ENCODE results near the gene DPP9. TPM values are rescaled to one million over a fixed set of nuclear protein-coding genes. Genes with fewer than 3 reads are reported as not detected.

Gene DPP9
- total and polyA plus RNA-seq, 2 of the 13 experiments (the other 11 are each of a cell fraction or from before 2014, with no cell fraction given) = 8.4 to 25.8 TPM

- TF ChIP-seq ZNF30 (CRISPR knock-in tag; IDR thresholded peaks at IDR 0.05) (no peak), ZNF264 (CRISPR knock-in tag; IDR thresholded peaks at IDR 0.05) (no peak), AGO2 (optimal IDR thresholded peaks at IDR 0.05; ENCODE audit: low read depth, low read length) (no peak), ZNF564 (CRISPR knock-in tag; IDR thresholded peaks at IDR 0.05) (no peak), THAP11 (CRISPR knock-in tag; IDR thresholded peaks at IDR 0.05) (no peak), HOXA9 (CRISPR knock-in tag; IDR thresholded peaks at IDR 0.05; ENCODE audit: borderline replicate concordance) (no peak), YEATS2 (CRISPR knock-in tag; IDR thresholded peaks at IDR 0.05; ENCODE audit: borderline replicate concordance) (no peak), ZNF121 (CRISPR knock-in tag; IDR thresholded peaks at IDR 0.05) (0 out of 2 replicates have a peak, but pooled peaks have one; percentile 6), ZFP36 (IDR thresholded peaks at IDR 0.05; ENCODE audit: borderline replicate concordance, low read depth, low read length, partially characterized antibody) (peak; percentile 95), ZFP91 (CRISPR knock-in tag; IDR thresholded peaks at IDR 0.05; ENCODE audit: borderline replicate concordance) (peak; percentile 59), SCMH1 (CRISPR knock-in tag; IDR thresholded peaks at IDR 0.05; ENCODE audit: borderline replicate concordance) (no peak), ZNF432 (CRISPR knock-in tag; IDR thresholded peaks at IDR 0.05; ENCODE audit: borderline replicate concordance) (no peak), ZNF709 (CRISPR knock-in tag; IDR thresholded peaks at IDR 0.05) (no peak), ZNF878 (CRISPR knock-in tag; IDR thresholded peaks at IDR 0.05) (no peak), GPN1 (CRISPR knock-in tag; IDR thresholded peaks at IDR 0.05; ENCODE audit: borderline replicate concordance) (no peak), NFKBIZ (CRISPR knock-in tag; IDR thresholded peaks at IDR 0.05) (no peak), ZNF260 (CRISPR knock-in tag; IDR thresholded peaks at IDR 0.05; ENCODE audit: borderline replicate concordance, low read depth) (no peak), DNMT3B (CRISPR knock-in tag; conservative IDR thresholded peaks at IDR 0.05) (no peak), ZNF232 (CRISPR knock-in tag; IDR thresholded peaks at IDR 0.05; ENCODE audit: borderline replicate concordance) (no peak), ZNF33B (CRISPR knock-in tag; IDR thresholded peaks at IDR 0.05) (no peak), TBL1XR1 (IDR thresholded peaks at IDR 0.05; ENCODE audit: borderline replicate concordance, low read length, partially characterized antibody) (no peak), KDM1A (CRISPR knock-in tag; IDR thresholded peaks at IDR 0.05) (peak; percentile 97), ZNF737 (CRISPR knock-in tag; IDR thresholded peaks at IDR 0.05; ENCODE audit: borderline replicate concordance) (no peak), ZNF235 (CRISPR knock-in tag; IDR thresholded peaks at IDR 0.05; ENCODE audit: borderline replicate concordance) (no peak), RXRA (CRISPR knock-in tag; IDR thresholded peaks at IDR 0.05) (no peak), GABPB1 (CRISPR knock-in tag; IDR thresholded peaks at IDR 0.05) (no peak), TFDP1 (CRISPR knock-in tag; IDR thresholded peaks at IDR 0.05; ENCODE audit: borderline replicate concordance) (no peak), HDAC2 (CRISPR knock-in tag; IDR thresholded peaks at IDR 0.05) (peak; percentile 53; the same call in 1 of the 2 replicates), ZNF850 (CRISPR knock-in tag; conservative IDR thresholded peaks at IDR 0.05) (no peak), KLF11 (CRISPR knock-in tag; IDR thresholded peaks at IDR 0.05) (no peak), ZNF430 (CRISPR knock-in tag; IDR thresholded peaks at IDR 0.05) (no peak)
Observed at GRCh38 chr19:4633140-4633967, 90.3 kb downstream of the DPP9 start (continued).
